T-helper 9 cell (primary cell): Measurements from ENCODE around the gene RCAN2.

Experiments used
- DNase-seq: peaks from one replicate; pipeline ENCODE4 v3.0.0-alpha.2; 2020

Gene RCAN2

GRCh38 chr6:46207174-46207573, 284.1 kb downstream of the RCAN2 start:
- DNase-seq, result no peak

GRCh38 chr6:46204880-46205650, 286.2 kb downstream of the RCAN2 start:
- no peak for DNase-seq

DNA sequence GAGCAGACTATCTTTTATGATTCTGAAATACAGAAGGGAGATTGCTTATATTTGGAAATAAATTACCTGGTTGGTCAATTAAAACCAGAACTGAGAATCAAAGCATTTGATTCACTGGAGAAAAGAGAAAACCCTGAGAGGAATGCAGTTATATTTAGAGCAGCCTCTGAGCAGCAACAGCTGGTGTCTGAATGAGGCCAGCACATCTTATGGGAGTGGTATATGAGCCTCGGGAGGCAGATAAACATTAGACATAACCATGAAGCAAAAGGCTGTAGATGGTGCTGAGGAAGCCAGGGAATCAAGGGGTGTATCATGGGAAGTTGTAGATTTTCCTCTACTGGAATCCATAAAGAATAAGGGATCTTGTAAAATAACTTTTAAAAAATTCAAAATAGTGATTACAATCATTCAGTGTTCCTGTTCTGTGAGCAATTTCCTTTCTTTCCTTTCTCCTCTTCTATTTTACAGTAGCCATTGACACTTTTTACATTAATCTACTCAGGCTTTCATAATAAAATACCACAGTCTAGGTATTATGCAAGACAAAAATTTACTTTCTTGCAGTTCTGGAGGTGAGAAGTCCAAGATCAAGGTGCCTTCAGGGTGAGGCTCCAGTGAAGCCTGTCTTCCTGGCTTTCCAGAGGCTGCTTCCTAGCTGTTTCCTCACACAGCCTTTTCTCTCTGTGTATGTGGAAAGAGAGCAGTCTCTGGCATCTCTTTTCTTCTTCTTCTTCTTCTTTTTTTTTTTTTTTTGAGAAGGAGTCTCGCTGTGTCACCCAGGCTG, 287.7 kb downstream of the RCAN2 start:
- no peak for DNase-seq

- DNase-seq, result no peak
These were observed 289.5 kb downstream of the RCAN2 start for GRCh38 chr6:46201702-46202101.

DNA sequence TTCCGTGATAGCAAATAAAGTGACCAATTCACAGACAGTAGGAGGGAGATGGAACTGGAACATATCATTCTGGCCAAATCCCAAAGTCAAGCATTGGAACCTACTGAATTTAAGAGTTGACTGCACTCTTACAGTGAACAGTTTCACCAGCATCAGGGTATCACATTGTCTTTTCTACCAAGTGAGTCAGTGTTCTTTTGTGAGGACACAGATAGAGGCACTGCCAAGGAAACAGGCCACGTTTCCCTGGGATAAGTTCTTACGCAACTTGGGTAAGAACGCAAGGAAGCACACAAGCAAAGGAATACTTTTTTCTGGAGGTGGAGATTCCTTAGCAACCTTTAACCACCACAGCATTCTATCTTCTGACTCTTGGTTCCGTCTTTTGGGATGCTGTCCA, 291.9 kb downstream of the RCAN2 start:
- no peak for DNase-seq

DNA sequence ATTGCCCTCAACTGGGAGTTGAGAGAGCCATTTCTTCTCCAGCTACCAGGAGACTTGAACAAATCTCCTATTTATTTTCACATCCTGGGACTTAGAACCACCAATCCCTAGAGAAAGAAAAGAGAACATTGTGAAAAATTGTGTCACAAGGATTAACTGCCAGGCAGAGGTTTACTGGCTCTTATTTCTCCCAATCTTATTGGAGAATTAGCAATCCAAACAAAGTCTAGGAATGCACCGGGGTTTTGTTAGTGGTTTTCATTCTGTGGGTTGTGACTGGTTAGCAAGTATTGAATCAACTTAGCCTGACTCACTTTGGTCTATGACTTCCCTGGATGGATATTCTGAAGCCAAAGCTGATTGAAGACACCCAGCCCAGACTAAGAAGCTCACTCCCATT, 299.3 kb downstream of the RCAN2 start:
- DNase-seq, result no peak

GRCh38 chr6:46190889-46191288, 300.4 kb downstream of the RCAN2 start:
- no peak for DNase-seq

DNA sequence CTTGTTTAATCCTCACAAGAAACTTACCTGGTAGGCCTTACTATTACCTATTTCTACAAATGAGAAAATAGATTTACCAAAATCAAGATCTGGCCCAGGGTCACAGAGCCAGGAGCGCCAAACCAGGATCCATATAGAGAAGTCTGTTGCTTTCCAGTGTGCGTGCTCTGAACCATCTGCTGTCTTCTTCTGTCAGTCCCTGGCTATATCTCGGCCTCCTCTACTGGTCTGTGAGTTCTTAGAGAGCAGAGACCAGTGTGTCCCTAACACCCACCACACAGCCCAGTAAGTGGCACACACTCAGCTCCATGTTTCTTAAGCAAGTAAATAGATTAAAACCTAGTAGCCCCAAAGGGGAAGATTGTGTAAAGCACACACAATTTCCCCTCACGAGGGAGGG, 301.5 kb downstream of the RCAN2 start:
- no peak for DNase-seq

GRCh38 chr6:46186583-46186982, 304.7 kb downstream of the RCAN2 start:
- DNase-seq, result no peak

GRCh38 chr6:46184114-46184513, 307.1 kb downstream of the RCAN2 start:
- no peak for DNase-seq

DNA sequence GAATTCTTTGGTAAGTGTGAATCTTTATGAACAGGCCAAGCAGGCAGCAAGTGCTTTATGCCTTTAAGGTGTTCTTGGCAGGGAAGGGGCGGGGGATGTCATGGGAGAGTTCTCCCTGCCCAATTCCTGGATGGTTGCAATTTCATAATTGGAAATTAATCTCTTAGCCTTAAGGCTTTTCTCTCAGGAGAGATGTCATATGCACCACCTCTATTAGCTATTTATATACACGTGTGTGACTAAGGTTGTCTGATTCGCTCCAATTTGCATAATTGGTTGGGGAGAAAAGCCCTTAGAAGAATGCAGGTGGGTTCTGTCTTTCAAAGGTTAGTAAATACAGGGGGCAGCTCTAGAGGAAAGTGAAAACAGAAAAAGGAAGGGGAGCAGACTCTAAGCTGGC, 315.3 kb downstream of the RCAN2 start:
- no peak for DNase-seq

DNA sequence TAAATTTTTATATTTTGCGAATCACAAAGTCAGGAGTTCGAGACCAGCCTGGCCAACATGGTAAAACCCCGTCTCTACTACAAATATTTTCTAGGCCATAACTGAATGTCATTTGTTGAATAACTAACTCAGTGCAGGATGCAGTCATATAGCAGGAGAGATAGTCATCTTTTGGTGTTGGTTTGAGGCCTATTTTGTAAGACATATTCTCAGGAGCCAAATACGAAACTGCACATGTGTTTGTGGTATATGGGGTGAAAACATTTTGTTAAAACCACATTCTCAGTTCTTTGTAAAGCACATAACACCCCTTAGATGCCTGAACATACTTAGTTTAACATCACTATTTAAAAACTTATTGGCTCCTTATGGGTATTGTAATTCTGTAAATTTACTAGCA, 315.8 kb downstream of the RCAN2 start:
- no peak for DNase-seq

DNA sequence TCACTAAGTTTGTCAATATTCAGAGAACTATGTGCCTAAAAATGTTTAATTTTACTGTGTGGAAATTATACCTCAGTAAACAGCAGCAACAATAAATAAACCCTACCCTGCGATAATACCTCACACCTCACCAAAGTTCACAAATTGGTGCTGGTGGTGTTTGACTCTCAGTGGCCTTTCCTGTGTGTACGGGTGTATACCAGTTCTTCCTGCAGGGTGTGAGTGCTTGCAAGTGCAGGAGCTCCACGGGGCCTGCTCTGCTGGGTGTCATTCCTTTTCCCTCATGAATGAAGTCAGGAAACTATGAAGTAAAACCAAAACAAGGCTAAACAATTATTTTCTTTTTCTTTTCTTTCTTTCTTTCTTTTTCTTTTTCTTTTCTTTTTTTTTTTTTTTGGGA, 316.3 kb downstream of the RCAN2 start:
- DNase-seq, result no peak

- DNase-seq, result no peak
These were observed 319.1 kb downstream of the RCAN2 start for GRCh38 chr6:46172176-46172575.
